Measurements from ENCODE around the gene MYLK.
"Not testable (repeated sequence)": the region's sequence is repeated elsewhere in the genome, so short reads cannot be mapped to it uniquely, and the experiment has no call there.

The MYLK gene

GRCh38 chr3:123914829-123915228 lies 30.7 kb upstream of the MYLK start:
- H3K4me3 ChIP-seq (ENCODE audit: low read depth, low read length): no peak overlapping the region
- TF ChIP-seq CTCF (IDR thresholded peaks at IDR 0.05; ENCODE audit: insufficient read depth, low read depth, low read length, missing control alignments): no peak
- DNase-seq (ENCODE audit: low read depth): no peak

GRCh38 chr3:123909785-123910184 lies 25.7 kb upstream of the MYLK start:
- no peak overlapping the region for H3K4me3 ChIP-seq (ENCODE audit: low read depth, low read length)
- DNase-seq (ENCODE audit: low read depth): peak; percentile 55
- no peak for TF ChIP-seq CTCF (IDR thresholded peaks at IDR 0.05; ENCODE audit: insufficient read depth, low read depth, low read length, missing control alignments)

- no peak overlapping the region for H3K4me3 ChIP-seq (ENCODE audit: low read depth, low read length)
- no peak for DNase-seq (ENCODE audit: low read depth)
- TF ChIP-seq CTCF (IDR thresholded peaks at IDR 0.05; ENCODE audit: insufficient read depth, low read depth, low read length, missing control alignments): no peak
Measured at GRCh38 chr3:123907720-123908119, 23.6 kb upstream of the MYLK start.

GRCh38 chr3:123899300-123899865 lies 15.3 kb upstream of the MYLK start:
- DNase-seq (ENCODE audit: low read depth): no peak
- H3K4me3 ChIP-seq (ENCODE audit: low read depth, low read length): no peak overlapping the region
- TF ChIP-seq CTCF (IDR thresholded peaks at IDR 0.05; ENCODE audit: insufficient read depth, low read depth, low read length, missing control alignments): no peak

GRCh38 chr3:123893012-123893411 lies 8.9 kb upstream of the MYLK start:
- DNase-seq (ENCODE audit: low read depth): no peak
- H3K4me3 ChIP-seq (ENCODE audit: low read depth, low read length): no peak overlapping the region
- TF ChIP-seq CTCF (IDR thresholded peaks at IDR 0.05; ENCODE audit: insufficient read depth, low read depth, low read length, missing control alignments): no peak

- no peak overlapping the region for H3K4me3 ChIP-seq (ENCODE audit: low read depth, low read length)
- no peak for DNase-seq (ENCODE audit: low read depth)
- no peak for TF ChIP-seq CTCF (IDR thresholded peaks at IDR 0.05; ENCODE audit: insufficient read depth, low read depth, low read length, missing control alignments)
Measured at GRCh38 chr3:123892195-123892594, 8.1 kb upstream of the MYLK start.

- not testable (repeated sequence) for H3K4me3 ChIP-seq (ENCODE audit: low read depth, low read length); DNase-seq (ENCODE audit: low read depth)
Measured at GRCh38 chr3:123890991-123891390, 6.9 kb upstream of the MYLK start.

GRCh38 chr3:123890162-123890561 lies 6.0 kb upstream of the MYLK start:
- not testable (repeated sequence) for DNase-seq (ENCODE audit: low read depth); H3K4me3 ChIP-seq (ENCODE audit: low read depth, low read length)

Measured in GM12865 (cell line).